Activated naive CD8-positive, alpha-beta T cell treated with anti-CD3 and anti-CD28 coated beads, Interleukin-2, amount 10 ng/mL, durations not matched to agents 7 days and 5 days (primary cell): ENCODE data around the gene RAB39B. TPM values are rescaled to one million over a fixed set of nuclear protein-coding genes. Genes with fewer than 3 reads are reported as not detected.
A peak's percentile ranks its signal among the peaks of the same experiment; 100 is the strongest.
"Not testable (repeated sequence)": the region's sequence is repeated elsewhere in the genome, so short reads cannot be mapped to it uniquely, and the experiment has no call there.

Experiments used
- ATAC-seq: fragments of 150-1000 bp; cut with Tn5 transposase; one replicate; pipeline ENCODE4 v1.10.0; 2021; ENCODE audit warnings: low read depth, moderate library complexity
- POLR2A ChIA-PET: fragments of 350-600 bp; sonication (Branson Sonifier 250); formaldehyde crosslinking; loops from one replicate; lab custom pipeline; 2021; ENCODE audit warnings: antibody characterized with exemption; lab: Charles Lee
- DNase-seq: peaks from one replicate; pipeline ENCODE4 v3.0.0; 2021
- H3K27ac Mint-ChIP-seq: one replicate; pipeline ENCODE4 v1.8.0; 2022; ENCODE audit warnings: mild to moderate bottlenecking, mixed read lengths
- H3K27me3 Mint-ChIP-seq: one replicate; pipeline ENCODE4 v1.8.0; 2022; ENCODE audit warnings: mild to moderate bottlenecking, moderate library complexity, mixed read lengths
- H3K36me3 Mint-ChIP-seq: one replicate; pipeline ENCODE4 v1.8.0; 2021; ENCODE audit warnings: mild to moderate bottlenecking, mixed read lengths
- H3K4me1 Mint-ChIP-seq: one replicate; pipeline ENCODE4 v1.8.0; 2021; ENCODE audit warnings: mixed read lengths
- H3K4me3 Mint-ChIP-seq: one replicate; pipeline ENCODE4 v1.8.0; 2022; ENCODE audit warnings: mild to moderate bottlenecking, moderate library complexity, mixed read lengths
- H3K9me3 Mint-ChIP-seq: one replicate; pipeline ENCODE4 v1.8.0; 2021; ENCODE audit warnings: mixed read lengths
- total RNA-seq, 2 experiments: library from RNA; stranded (reverse); gene quantifications; one replicate each; pipeline ENCODE4 v1.2.3, GENCODE V29; 2021

Gene RAB39B
- total RNA-seq, 2 experiments from 2014 or later, result 9.4 to 9.8 TPM

GRCh38 chrX:155235891-155236290 is 28.4 kb downstream of the RAB39B start:
- Mint-ChIP-seq H3K27me3 (no peaks in the 10 kb centered on the region), H3K4me1 (peaks cover 5% of the 10 kb centered on the region), H3K4me3 (no peak overlapping the region), H3K36me3 (peaks cover 21% of the 10 kb centered on the region), H3K9me3 (no peaks in the 10 kb centered on the region), H3K27ac (no peak overlapping the region)
- ATAC-seq (no peak), DNase-seq (no peak)
- POLR2A ChIA-PET, result no interaction called here

DNA sequence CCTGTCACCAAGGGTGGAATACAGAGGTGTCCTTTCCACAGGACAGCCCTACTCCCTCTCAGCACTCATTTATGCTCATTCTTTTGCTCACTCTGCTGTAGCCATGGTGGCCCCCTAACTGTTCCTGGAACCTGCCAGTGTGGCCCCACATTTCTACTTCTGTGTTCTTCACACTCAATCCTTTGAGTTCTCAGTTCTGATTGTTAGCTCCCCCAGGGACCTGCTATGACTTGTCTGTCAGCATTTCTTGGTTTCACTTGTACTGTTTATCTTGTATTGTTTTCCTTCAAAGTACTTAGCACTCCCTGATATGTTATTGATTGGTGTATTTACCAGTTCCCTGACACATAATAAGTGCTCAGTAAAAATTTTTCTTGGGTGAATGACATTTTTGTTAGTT is 33.1 kb downstream of the RAB39B start:
- ATAC-seq (no peak), DNase-seq (no peak)
- Mint-ChIP-seq H3K36me3 (peaks cover 18% of the 10 kb centered on the region), H3K27me3 (no peaks in the 10 kb centered on the region), H3K27ac (no peak overlapping the region), H3K4me1 (peaks cover 6% of the 10 kb centered on the region), H3K4me3 (no peak overlapping the region), H3K9me3 (no peaks in the 10 kb centered on the region)
- POLR2A ChIA-PET, result no interaction called here

GRCh38 chrX:155225774-155226173 is 38.5 kb downstream of the RAB39B start:
- no peak overlapping the region for H3K27ac Mint-ChIP-seq
- DNase-seq, result no peak
- H3K27me3 Mint-ChIP-seq, result no peaks in the 10 kb centered on the region
- peaks cover 28% of the 10 kb centered on the region for H3K36me3 Mint-ChIP-seq
- no peak overlapping the region for H3K4me3 Mint-ChIP-seq
- no peaks in the 10 kb centered on the region for H3K4me1 Mint-ChIP-seq
- no peak for ATAC-seq
- POLR2A ChIA-PET, result interaction anchor here (1.1 kb wide), 1 partner anchor 9 kb away, joined by 3 read pairs; no protein-coding TSS in a partner anchor
- H3K9me3 Mint-ChIP-seq, result no peaks in the 10 kb centered on the region

GRCh38 chrX:155223746-155224145 is 40.5 kb downstream of the RAB39B start:
- H3K27ac Mint-ChIP-seq, POLR2A ChIA-PET, DNase-seq, ATAC-seq, H3K4me1 Mint-ChIP-seq, H3K4me3 Mint-ChIP-seq, H3K27me3 Mint-ChIP-seq, H3K9me3 Mint-ChIP-seq: not testable (repeated sequence)
- H3K36me3 Mint-ChIP-seq, result peaks cover 23% of the 10 kb centered on the region

GRCh38 chrX:155221351-155221750 is 42.9 kb downstream of the RAB39B start:
- H3K4me1 Mint-ChIP-seq, result peaks cover 14% of the 10 kb centered on the region
- DNase-seq, result no peak
- no peak overlapping the region for H3K27ac Mint-ChIP-seq

DNA sequence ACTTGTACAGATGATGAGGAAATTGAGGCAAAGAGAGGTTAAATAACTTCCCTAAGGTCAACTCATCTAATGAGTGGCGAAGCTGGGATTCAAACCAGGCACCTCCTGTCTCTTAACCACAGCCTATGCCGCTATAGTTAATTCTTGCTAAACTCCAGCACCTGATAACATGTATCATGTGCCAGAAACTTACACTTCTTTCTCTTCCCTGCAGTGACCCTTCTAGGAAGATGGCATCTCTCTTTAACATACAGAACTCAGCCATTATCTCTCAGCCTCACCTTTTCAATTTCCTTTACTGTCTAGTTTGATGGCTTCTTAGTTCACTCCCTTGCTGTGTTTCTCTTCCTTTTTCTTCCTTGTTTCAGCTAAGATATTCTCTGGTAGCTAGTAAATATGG is 45.5 kb downstream of the RAB39B start:
- POLR2A ChIA-PET, result no interaction called here
- Mint-ChIP-seq H3K9me3 (no peaks in the 10 kb centered on the region), H3K27me3 (no peaks in the 10 kb centered on the region), H3K27ac (no peak overlapping the region), H3K4me3 (peak overlapping the region; percentile 49), H3K4me1 (peaks cover 18% of the 10 kb centered on the region), H3K36me3 (peaks cover 18% of the 10 kb centered on the region)
- ATAC-seq (no peak), DNase-seq (no peak)

More at GRCh38 chrX:155221351-155221750, 42.9 kb downstream of the RAB39B start:
- peaks cover 24% of the 10 kb centered on the region for H3K36me3 Mint-ChIP-seq
- POLR2A ChIA-PET, result no interaction called here
- H3K4me3 Mint-ChIP-seq, result no peak overlapping the region
- no peaks in the 10 kb centered on the region for H3K27me3 Mint-ChIP-seq
- ATAC-seq, result no peak
- H3K9me3 Mint-ChIP-seq, result no peaks in the 10 kb centered on the region

DNA sequence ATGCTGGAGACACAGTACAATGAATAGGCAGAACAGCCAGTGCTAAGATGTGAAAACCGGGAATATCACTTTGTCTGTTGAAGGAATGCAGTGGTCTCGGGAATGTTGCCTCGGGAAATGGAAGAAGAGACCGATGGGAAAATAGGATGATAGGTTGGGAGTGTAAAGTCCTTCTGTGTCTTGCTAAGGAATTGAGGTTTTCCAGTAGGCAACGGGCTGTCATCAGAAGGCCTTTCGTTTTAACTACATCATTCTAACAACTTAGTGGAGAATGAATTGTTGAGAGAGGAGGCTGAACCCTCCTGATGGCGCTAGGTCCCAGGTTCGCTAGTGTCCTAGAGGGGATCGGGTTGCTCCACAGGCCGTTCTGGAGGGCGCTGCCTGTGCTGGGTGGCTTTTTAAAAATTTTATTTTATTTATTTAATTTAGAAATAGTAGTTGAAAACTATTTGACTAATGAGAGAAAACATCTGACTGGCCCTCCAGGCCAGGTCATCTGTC is 47.3 kb downstream of the RAB39B start:
- peak overlapping the region; percentile 97 for H3K4me3 Mint-ChIP-seq
- H3K4me1 Mint-ChIP-seq, result peaks cover 18% of the 10 kb centered on the region
- H3K27ac Mint-ChIP-seq, result peak overlapping the region; percentile 89
- H3K9me3 Mint-ChIP-seq, result no peaks in the 10 kb centered on the region
- H3K27me3 Mint-ChIP-seq, result no peaks in the 10 kb centered on the region
- POLR2A ChIA-PET, result interaction anchor here (0.7 to 0.8 kb wide), 2 partner anchors 9 to 74 kb away, joined by 3 read pairs; no protein-coding TSS in a partner anchor
- H3K36me3 Mint-ChIP-seq, result peaks cover 8% of the 10 kb centered on the region
- DNase-seq (no peak), ATAC-seq (no peak)

GRCh38 chrX:155216179-155216939 is 47.9 kb downstream of the RAB39B start, which contains the start of gene VBP1:
Gene VBP1, plus strand, starts transcription at chrX:155216460. Its CDS starts 23 bp downstream, at chrX:155216483.
- no peaks in the 10 kb centered on the region for H3K27me3 Mint-ChIP-seq
- ATAC-seq (peak; percentile 99), DNase-seq (peak; percentile 84)
- POLR2A ChIA-PET, result interaction anchor here (0.7 to 1.3 kb wide), 3 partner anchors 10 to 73 kb away, joined by 3 read pairs; no protein-coding TSS in a partner anchor
- peak within 1 kb of the TSS; percentile 89 for H3K27ac Mint-ChIP-seq
- H3K4me3 Mint-ChIP-seq, result peak within 1 kb of the TSS; percentile 97
- peaks cover 2% of the 10 kb centered on the region for H3K36me3 Mint-ChIP-seq
- peaks cover 18% of the 10 kb centered on the region for H3K4me1 Mint-ChIP-seq
- no peaks in the 10 kb centered on the region for H3K9me3 Mint-ChIP-seq

- DNase-seq (no peak), ATAC-seq (peak; percentile 53)
- Mint-ChIP-seq H3K27ac (peak overlapping the region; percentile 89), H3K4me3 (peak overlapping the region; percentile 97), H3K4me1 (peaks cover 18% of the 10 kb centered on the region), H3K36me3 (peaks cover 2% of the 10 kb centered on the region), H3K27me3 (no peaks in the 10 kb centered on the region), H3K9me3 (no peaks in the 10 kb centered on the region)
- POLR2A ChIA-PET, result interaction anchor here (1.3 kb wide), 1 partner anchor 46 kb away, joined by 3 read pairs; no protein-coding TSS in a partner anchor
These were observed 48.7 kb downstream of the RAB39B start for GRCh38 chrX:155215443-155216178.

GRCh38 chrX:155213731-155214130 is 50.6 kb downstream of the RAB39B start:
- Mint-ChIP-seq H3K9me3 (no peaks in the 10 kb centered on the region), H3K27ac (no peak overlapping the region)
- no peak for ATAC-seq

GRCh38 chrX:155211208-155211607 is 53.1 kb downstream of the RAB39B start:
- POLR2A ChIA-PET, result no interaction called here
- no peak overlapping the region for H3K27ac Mint-ChIP-seq
- DNase-seq, result no peak
- H3K4me3 Mint-ChIP-seq, result no peak overlapping the region
- ATAC-seq, result no peak
- no peaks in the 10 kb centered on the region for H3K9me3 Mint-ChIP-seq
- no peaks in the 10 kb centered on the region for H3K36me3 Mint-ChIP-seq
- H3K4me1 Mint-ChIP-seq, result peaks cover 4% of the 10 kb centered on the region
- no peaks in the 10 kb centered on the region for H3K27me3 Mint-ChIP-seq

More at GRCh38 chrX:155213731-155214130, 50.6 kb downstream of the RAB39B start:
- POLR2A ChIA-PET, result no interaction called here
- Mint-ChIP-seq H3K27me3 (no peaks in the 10 kb centered on the region), H3K4me1 (peaks cover 15% of the 10 kb centered on the region), H3K36me3 (peaks cover 2% of the 10 kb centered on the region), H3K4me3 (no peak overlapping the region)
- DNase-seq, result no peak
